Measurements from ENCODE around the gene TRAF7. TPM values are rescaled to one million over a fixed set of nuclear protein-coding genes. Genes with fewer than 3 reads are reported as not detected.

Gene TRAF7
- total and polyA plus RNA-seq, 2 of the 13 experiments (the other 11 are each of a cell fraction or from before 2014, with no cell fraction given) = 47.9 to 65.6 TPM

DNA sequence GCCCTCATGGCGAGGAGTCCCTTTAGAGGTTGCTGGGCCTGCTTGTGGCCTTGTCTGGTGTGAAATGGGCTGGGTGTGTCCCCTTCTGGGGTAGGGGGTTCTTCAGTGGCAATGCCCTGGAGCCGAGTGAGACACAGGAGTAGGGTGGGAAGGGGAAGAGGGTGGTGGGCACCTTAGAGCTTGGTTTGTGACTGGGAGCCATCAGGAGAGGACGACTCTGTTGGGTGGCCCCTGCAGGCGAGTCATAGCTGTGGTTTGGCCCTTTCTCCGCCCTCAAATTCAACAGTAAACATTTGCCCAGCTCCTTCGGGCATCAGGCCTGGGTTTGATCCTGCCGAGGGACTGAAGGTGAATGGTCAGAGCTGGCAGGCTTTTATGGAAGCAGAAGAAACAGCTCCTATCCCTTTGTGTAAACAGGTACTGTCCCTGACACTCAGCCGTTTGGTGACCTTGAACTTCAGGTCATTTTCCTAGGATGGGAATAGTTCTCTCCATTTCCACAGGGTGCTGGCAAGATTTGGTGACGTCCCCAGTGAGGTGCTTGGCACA, 70.7 kb downstream of the TRAF7 start (continued):
- TF ChIP-seq, protein P1, sequence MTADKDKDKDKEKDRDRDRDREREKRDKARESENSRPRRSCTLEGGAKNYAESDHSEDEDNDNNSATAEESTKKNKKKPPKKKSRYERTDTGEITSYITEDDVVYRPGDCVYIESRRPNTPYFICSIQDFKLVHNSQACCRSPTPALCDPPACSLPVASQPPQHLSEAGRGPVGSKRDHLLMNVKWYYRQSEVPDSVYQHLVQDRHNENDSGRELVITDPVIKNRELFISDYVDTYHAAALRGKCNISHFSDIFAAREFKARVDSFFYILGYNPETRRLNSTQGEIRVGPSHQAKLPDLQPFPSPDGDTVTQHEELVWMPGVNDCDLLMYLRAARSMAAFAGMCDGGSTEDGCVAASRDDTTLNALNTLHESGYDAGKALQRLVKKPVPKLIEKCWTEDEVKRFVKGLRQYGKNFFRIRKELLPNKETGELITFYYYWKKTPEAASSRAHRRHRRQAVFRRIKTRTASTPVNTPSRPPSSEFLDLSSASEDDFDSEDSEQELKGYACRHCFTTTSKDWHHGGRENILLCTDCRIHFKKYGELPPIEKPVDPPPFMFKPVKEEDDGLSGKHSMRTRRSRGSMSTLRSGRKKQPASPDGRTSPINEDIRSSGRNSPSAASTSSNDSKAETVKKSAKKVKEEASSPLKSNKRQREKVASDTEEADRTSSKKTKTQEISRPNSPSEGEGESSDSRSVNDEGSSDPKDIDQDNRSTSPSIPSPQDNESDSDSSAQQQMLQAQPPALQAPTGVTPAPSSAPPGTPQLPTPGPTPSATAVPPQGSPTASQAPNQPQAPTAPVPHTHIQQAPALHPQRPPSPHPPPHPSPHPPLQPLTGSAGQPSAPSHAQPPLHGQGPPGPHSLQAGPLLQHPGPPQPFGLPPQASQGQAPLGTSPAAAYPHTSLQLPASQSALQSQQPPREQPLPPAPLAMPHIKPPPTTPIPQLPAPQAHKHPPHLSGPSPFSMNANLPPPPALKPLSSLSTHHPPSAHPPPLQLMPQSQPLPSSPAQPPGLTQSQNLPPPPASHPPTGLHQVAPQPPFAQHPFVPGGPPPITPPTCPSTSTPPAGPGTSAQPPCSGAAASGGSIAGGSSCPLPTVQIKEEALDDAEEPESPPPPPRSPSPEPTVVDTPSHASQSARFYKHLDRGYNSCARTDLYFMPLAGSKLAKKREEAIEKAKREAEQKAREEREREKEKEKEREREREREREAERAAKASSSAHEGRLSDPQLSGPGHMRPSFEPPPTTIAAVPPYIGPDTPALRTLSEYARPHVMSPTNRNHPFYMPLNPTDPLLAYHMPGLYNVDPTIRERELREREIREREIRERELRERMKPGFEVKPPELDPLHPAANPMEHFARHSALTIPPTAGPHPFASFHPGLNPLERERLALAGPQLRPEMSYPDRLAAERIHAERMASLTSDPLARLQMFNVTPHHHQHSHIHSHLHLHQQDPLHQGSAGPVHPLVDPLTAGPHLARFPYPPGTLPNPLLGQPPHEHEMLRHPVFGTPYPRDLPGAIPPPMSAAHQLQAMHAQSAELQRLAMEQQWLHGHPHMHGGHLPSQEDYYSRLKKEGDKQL (CRISPR knock-in tag; IDR thresholded peaks at IDR 0.05; ENCODE audit: low read depth) = peak; percentile 81
- peak; percentile 33 for TF ChIP-seq ZFP36 (IDR thresholded peaks at IDR 0.05; ENCODE audit: borderline replicate concordance, low read depth, low read length, partially characterized antibody)
- TF ChIP-seq ZNF501 (CRISPR knock-in tag; IDR thresholded peaks at IDR 0.05) = 0 out of 2 replicates have a peak, but pooled peaks have one; percentile 32
- no peak for TF ChIP-seq CENPX (CRISPR knock-in tag; IDR thresholded peaks at IDR 0.05)
- TF ChIP-seq HMG20B (CRISPR knock-in tag; conservative IDR thresholded peaks at IDR 0.05) = peak; percentile 71; the same call in 1 of the 2 replicates
- no peak for TF ChIP-seq SRSF9 (IDR thresholded peaks at IDR 0.05; ENCODE audit: borderline replicate concordance, insufficient read depth, low read depth, low read length, poor library complexity, severe bottlenecking)
- peak; percentile 79 for TF ChIP-seq NCOA2 (CRISPR knock-in tag; IDR thresholded peaks at IDR 0.05)
- no peak for TF ChIP-seq ZNF563 (CRISPR knock-in tag; IDR thresholded peaks at IDR 0.05)
- TF ChIP-seq ZNF724P (CRISPR knock-in tag; IDR thresholded peaks at IDR 0.05; ENCODE audit: borderline replicate concordance) = 0 out of 2 replicates have a peak, but pooled peaks have one; percentile 8
- TF ChIP-seq FOSL2 (CRISPR knock-in tag; IDR thresholded peaks at IDR 0.05) = peak; percentile 61
- TF ChIP-seq JUND (CRISPR knock-in tag; IDR thresholded peaks at IDR 0.05) = no peak
- peak; percentile 51; the same call in 1 of the 2 replicates for TF ChIP-seq NFKBIZ (CRISPR knock-in tag; IDR thresholded peaks at IDR 0.05)
- TF ChIP-seq CENPT (CRISPR knock-in tag; IDR thresholded peaks at IDR 0.05; ENCODE audit: low read depth) = no peak
- peak; percentile 91 for TF ChIP-seq PAF1 (CRISPR knock-in tag; IDR thresholded peaks at IDR 0.05)
- TF ChIP-seq KDM5B (CRISPR knock-in tag; IDR thresholded peaks at IDR 0.05; ENCODE audit: borderline replicate concordance) = no peak
- TF ChIP-seq KDM2A (CRISPR knock-in tag; IDR thresholded peaks at IDR 0.05; ENCODE audit: borderline replicate concordance, low read depth) = peak; percentile 37; the same call in 1 of the 2 replicates
- TF ChIP-seq ZSCAN9 (CRISPR knock-in tag; IDR thresholded peaks at IDR 0.05; ENCODE audit: borderline replicate concordance) = 0 out of 2 replicates have a peak, but pooled peaks have one; percentile 38
- peak; percentile 87 for TF ChIP-seq AKAP8 (CRISPR knock-in tag; IDR thresholded peaks at IDR 0.05)
- TF ChIP-seq, protein P2, sequence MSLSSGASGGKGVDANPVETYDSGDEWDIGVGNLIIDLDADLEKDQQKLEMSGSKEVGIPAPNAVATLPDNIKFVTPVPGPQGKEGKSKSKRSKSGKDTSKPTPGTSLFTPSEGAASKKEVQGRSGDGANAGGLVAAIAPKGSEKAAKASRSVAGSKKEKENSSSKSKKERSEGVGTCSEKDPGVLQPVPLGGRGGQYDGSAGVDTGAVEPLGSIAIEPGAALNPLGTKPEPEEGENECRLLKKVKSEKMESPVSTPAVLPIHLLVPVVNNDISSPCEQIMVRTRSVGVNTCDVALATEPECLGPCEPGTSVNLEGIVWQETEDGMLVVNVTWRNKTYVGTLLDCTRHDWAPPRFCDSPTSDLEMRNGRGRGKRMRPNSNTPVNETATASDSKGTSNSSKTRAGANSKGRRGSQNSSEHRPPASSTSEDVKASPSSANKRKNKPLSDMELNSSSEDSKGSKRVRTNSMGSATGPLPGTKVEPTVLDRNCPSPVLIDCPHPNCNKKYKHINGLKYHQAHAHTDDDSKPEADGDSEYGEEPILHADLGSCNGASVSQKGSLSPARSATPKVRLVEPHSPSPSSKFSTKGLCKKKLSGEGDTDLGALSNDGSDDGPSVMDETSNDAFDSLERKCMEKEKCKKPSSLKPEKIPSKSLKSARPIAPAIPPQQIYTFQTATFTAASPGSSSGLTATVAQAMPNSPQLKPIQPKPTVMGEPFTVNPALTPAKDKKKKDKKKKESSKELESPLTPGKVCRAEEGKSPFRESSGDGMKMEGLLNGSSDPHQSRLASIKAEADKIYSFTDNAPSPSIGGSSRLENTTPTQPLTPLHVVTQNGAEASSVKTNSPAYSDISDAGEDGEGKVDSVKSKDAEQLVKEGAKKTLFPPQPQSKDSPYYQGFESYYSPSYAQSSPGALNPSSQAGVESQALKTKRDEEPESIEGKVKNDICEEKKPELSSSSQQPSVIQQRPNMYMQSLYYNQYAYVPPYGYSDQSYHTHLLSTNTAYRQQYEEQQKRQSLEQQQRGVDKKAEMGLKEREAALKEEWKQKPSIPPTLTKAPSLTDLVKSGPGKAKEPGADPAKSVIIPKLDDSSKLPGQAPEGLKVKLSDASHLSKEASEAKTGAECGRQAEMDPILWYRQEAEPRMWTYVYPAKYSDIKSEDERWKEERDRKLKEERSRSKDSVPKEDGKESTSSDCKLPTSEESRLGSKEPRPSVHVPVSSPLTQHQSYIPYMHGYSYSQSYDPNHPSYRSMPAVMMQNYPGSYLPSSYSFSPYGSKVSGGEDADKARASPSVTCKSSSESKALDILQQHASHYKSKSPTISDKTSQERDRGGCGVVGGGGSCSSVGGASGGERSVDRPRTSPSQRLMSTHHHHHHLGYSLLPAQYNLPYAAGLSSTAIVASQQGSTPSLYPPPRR (CRISPR knock-in tag; IDR thresholded peaks at IDR 0.05; ENCODE audit: borderline replicate concordance) = peak; percentile 65; the same call in 1 of the 2 replicates
- no peak for TF ChIP-seq HNRNPK (IDR thresholded peaks at IDR 0.05; ENCODE audit: low read depth, low read length, poor library complexity, severe bottlenecking)
- peak; percentile 88 for TF ChIP-seq HMG20A (CRISPR knock-in tag; IDR thresholded peaks at IDR 0.05; ENCODE audit: borderline replicate concordance)
